Osteoblast (primary cell): Measurements from ENCODE around the gene REEP5. TPM values are rescaled to one million over a fixed set of nuclear protein-coding genes. Genes with fewer than 3 reads are reported as not detected.

ENCODE experiments used
- DNase-seq: peaks from one replicate; pipeline ENCODE4 v3.0.0; 2011; ENCODE audit warnings: low spot score, mixed read lengths; ENCODE audit not compliant: insufficient read length; ENCODE audit errors: missing footprints
- H2AFZ ChIP-seq: 2 replicates; pipeline ENCODE4 v1.6.0; 2011; ENCODE audit warnings: mild to moderate bottlenecking, low read length
- H3K27ac ChIP-seq: 2 replicates; pipeline ENCODE4 v1.5.1; 2011; ENCODE audit warnings: mild to moderate bottlenecking, low read depth, low read length, moderate library complexity
- H3K27me3 ChIP-seq: 2 replicates; pipeline ENCODE4 v1.6.0; 2012; ENCODE audit warnings: mild to moderate bottlenecking, control low read depth, inconsistent platforms, low read length, moderate library complexity; ENCODE audit not compliant: insufficient read depth
- H3K36me3 ChIP-seq: 2 replicates; pipeline ENCODE4 v1.5.1; 2011; ENCODE audit warnings: mild to moderate bottlenecking, low read length, control low read depth, moderate library complexity; ENCODE audit not compliant: insufficient read depth
- H3K4me1 ChIP-seq: 2 replicates; pipeline ENCODE4 v1.5.1; 2011; ENCODE audit warnings: mild to moderate bottlenecking, low read length, control low read depth, moderate library complexity; ENCODE audit not compliant: insufficient read depth
- H3K4me2 ChIP-seq: 2 replicates; pipeline ENCODE4 v1.6.0; 2011; ENCODE audit warnings: mild to moderate bottlenecking, low read length; ENCODE audit not compliant: insufficient read depth
- H3K4me3 ChIP-seq: fragments of 200-600 bp; sonication (generic); 3 replicates; pipeline ENCODE4 v1.5.1; 2012; ENCODE audit warnings: mild to moderate bottlenecking, low read length, inconsistent platforms; ENCODE audit not compliant: insufficient read depth
- H3K79me2 ChIP-seq: 2 replicates; pipeline ENCODE4 v1.6.0; 2012; ENCODE audit warnings: mild to moderate bottlenecking, low read length, control low read depth, inconsistent platforms; ENCODE audit not compliant: insufficient read depth
- H3K9me3 ChIP-seq: 2 replicates; pipeline ENCODE4 v1.5.1; 2011; ENCODE audit warnings: low read depth, low read length, control low read depth
- H4K20me1 ChIP-seq: 2 replicates; pipeline ENCODE4 v1.6.0; 2012; ENCODE audit warnings: mild to moderate bottlenecking, low read length, control low read depth; ENCODE audit not compliant: insufficient read depth
- total RNA-seq: library from RNA; depleted of rRNA; stranded (reverse); fragments of >200 nt; gene quantifications from 2 replicates; pipeline ENCODE4 v1.2.3, GENCODE V29; 2012
- TF ChIP-seq, protein P1 (sequence below): IDR thresholded peaks from 2 replicates; pipeline ENCODE4 v1.5.1; 2011; ENCODE audit warnings: mild to moderate bottlenecking, low read depth, low read length, moderate library complexity; ENCODE audit errors: extremely low read depth

REEP5 gene
- total RNA-seq, 1 donor, result 37.3 TPM

- Histone ChIP-seq H3K9me3 (no peaks in the 10 kb centered on the region), H3K27ac (no peak overlapping the region), H3K4me1 (no peaks in the 10 kb centered on the region), H3K27me3 (no peaks in the 10 kb centered on the region), H2AFZ (no peak overlapping the region), H3K4me2 (no peak overlapping the region), H3K4me3 (no peak overlapping the region), H3K79me2 (no peaks in the 10 kb centered on the region), H3K36me3 (no peaks in the 10 kb centered on the region), H4K20me1 (no peaks in the 10 kb centered on the region)
- TF ChIP-seq, protein P1, sequence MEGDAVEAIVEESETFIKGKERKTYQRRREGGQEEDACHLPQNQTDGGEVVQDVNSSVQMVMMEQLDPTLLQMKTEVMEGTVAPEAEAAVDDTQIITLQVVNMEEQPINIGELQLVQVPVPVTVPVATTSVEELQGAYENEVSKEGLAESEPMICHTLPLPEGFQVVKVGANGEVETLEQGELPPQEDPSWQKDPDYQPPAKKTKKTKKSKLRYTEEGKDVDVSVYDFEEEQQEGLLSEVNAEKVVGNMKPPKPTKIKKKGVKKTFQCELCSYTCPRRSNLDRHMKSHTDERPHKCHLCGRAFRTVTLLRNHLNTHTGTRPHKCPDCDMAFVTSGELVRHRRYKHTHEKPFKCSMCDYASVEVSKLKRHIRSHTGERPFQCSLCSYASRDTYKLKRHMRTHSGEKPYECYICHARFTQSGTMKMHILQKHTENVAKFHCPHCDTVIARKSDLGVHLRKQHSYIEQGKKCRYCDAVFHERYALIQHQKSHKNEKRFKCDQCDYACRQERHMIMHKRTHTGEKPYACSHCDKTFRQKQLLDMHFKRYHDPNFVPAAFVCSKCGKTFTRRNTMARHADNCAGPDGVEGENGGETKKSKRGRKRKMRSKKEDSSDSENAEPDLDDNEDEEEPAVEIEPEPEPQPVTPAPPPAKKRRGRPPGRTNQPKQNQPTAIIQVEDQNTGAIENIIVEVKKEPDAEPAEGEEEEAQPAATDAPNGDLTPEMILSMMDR, result no peak
- no peak for DNase-seq
Observed at GRCh38 chr5:112846556-112846955, 75.5 kb downstream of the REEP5 start.

DNA sequence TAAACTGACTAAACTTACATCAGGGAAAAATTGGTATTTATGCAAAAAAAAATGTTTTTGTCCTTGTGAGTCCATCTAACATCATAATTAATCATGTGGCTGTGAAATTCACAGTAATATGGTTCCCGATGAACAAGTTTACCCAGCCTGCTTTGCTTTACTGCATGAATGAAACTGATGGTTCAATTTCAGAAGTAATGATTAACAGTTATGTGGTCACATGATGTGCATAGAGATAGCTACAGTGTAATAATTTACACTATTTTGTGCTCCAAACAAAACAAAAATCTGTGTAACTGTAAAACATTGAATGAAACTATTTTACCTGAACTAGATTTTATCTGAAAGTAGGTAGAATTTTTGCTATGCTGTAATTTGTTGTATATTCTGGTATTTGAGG, 77.5 kb downstream of the REEP5 start:
- H3K9me3 ChIP-seq, result no peaks in the 10 kb centered on the region
- H3K27ac ChIP-seq, result no peak overlapping the region
- no peak overlapping the region for H2AFZ ChIP-seq
- no peak for DNase-seq
- peaks cover 4% of the 10 kb centered on the region for H3K36me3 ChIP-seq
- no peaks in the 10 kb centered on the region for H3K79me2 ChIP-seq
- no peak overlapping the region for H3K4me2 ChIP-seq
- H3K27me3 ChIP-seq, result no peaks in the 10 kb centered on the region
- TF ChIP-seq, protein P1, result no peak
- no peaks in the 10 kb centered on the region for H4K20me1 ChIP-seq
- no peak overlapping the region for H3K4me3 ChIP-seq
- no peaks in the 10 kb centered on the region for H3K4me1 ChIP-seq

- TF ChIP-seq, protein P1, result no peak
Observed at GRCh38 chr5:112833971-112834370, 88.1 kb downstream of the REEP5 start.

GRCh38 chr5:112830378-112830777, 91.6 kb downstream of the REEP5 start:
- no peak overlapping the region for H3K27ac ChIP-seq
- no peaks in the 10 kb centered on the region for H3K79me2 ChIP-seq
- H3K4me3 ChIP-seq, result no peak overlapping the region
- no peaks in the 10 kb centered on the region for H4K20me1 ChIP-seq
- no peak for DNase-seq
- no peaks in the 10 kb centered on the region for H3K4me1 ChIP-seq
- H2AFZ ChIP-seq, result no peak overlapping the region
- H3K4me2 ChIP-seq, result no peak overlapping the region
- TF ChIP-seq, protein P1, result no peak
- H3K9me3 ChIP-seq, result no peaks in the 10 kb centered on the region
- H3K36me3 ChIP-seq, result peaks cover 17% of the 10 kb centered on the region
- no peaks in the 10 kb centered on the region for H3K27me3 ChIP-seq

More at GRCh38 chr5:112833971-112834370, 88.1 kb downstream of the REEP5 start:
- Histone ChIP-seq H3K4me3 (no peak overlapping the region), H3K9me3 (no peaks in the 10 kb centered on the region), H4K20me1 (no peaks in the 10 kb centered on the region), H3K79me2 (no peaks in the 10 kb centered on the region), H3K27ac (no peak overlapping the region), H2AFZ (no peak overlapping the region), H3K27me3 (no peaks in the 10 kb centered on the region), H3K4me1 (no peaks in the 10 kb centered on the region), H3K36me3 (peaks cover 27% of the 10 kb centered on the region), H3K4me2 (no peak overlapping the region)
- DNase-seq, result no peak

Other genes with a start within 250 kb of the REEP5 start
- 65.7 and 67.0 TPM in 2 replicates for gene APC, start 184.3 kb downstream of the REEP5 start, total RNA-seq
- 55.7 and 59.0 TPM in 2 replicates for gene SRP19, start 60.9 kb downstream of the REEP5 start, total RNA-seq
- 27.9 and 31.5 TPM in 2 replicates for gene DCP2, start 54.6 kb upstream of the REEP5 start, total RNA-seq